Right lobe of liver (tissue), 6 donors: Measurements from ENCODE around the gene FMNL2. TPM values are rescaled to one million over a fixed set of nuclear protein-coding genes. Genes with fewer than 3 reads are reported as not detected.

Experiments used
- ATAC-seq, 4 donors: fragments of 200-7000 bp; cut with Tn5 transposase; one replicate each; pipeline ENCODE4 v1.9.1; 2020; ENCODE audit warnings: mild to moderate bottlenecking in 4 of 4, moderate library complexity in 4 of 4
- DNase-seq, 3 donors: peaks; one replicate each; pipeline ENCODE4 v3.0.0-alpha.2; 2020
- H3K27ac ChIP-seq, 3 donors: fragments of 200-600 bp; one replicate each; pipeline ENCODE4 v1.8.0; 2022
- H3K27me3 ChIP-seq, 2 donors: fragments of 200-600 bp; one replicate each; pipeline ENCODE4 v1.8.0; 2022
- H3K36me3 ChIP-seq, 4 donors: fragments of 200-600 bp; sonication (generic) in 1 of 4; one replicate each; pipeline versions ENCODE4 v1.5.1 to v1.8.0; 2017 to 2022; ENCODE audit warnings: control low read depth in 1 of 4
- H3K4me1 ChIP-seq, 4 donors: fragments of 200-600 bp; sonication (generic) in 1 of 4; one replicate each; pipeline versions ENCODE4 v1.5.1 to v1.8.0; 2017 to 2022; ENCODE audit warnings: control low read depth in 1 of 4
- H3K4me3 ChIP-seq, 3 donors: fragments of 200-600 bp; one replicate each; pipeline ENCODE4 v1.8.0; 2022
- H3K9me3 ChIP-seq, 4 donors: fragments of 200-600 bp; sonication (generic) in 1 of 4; one replicate each; pipeline versions ENCODE4 v1.5.1 to v1.8.0; 2017 to 2022; ENCODE audit warnings: control low read depth in 1 of 4
- CTCF ChIP-seq, 4 donors: fragments of 200-600 bp in 3 of 4; fragments of 450-650 bp in 1 of 4; IDR thresholded peaks; one replicate each; pipeline versions ENCODE4 v1.5.1 to v1.8.0; 2016 to 2022; ENCODE audit warnings: antibody characterized with exemption in 4 of 4, mild to moderate bottlenecking in 2 of 4
- POLR2A ChIP-seq: fragments of 450-650 bp; IDR thresholded peaks from one replicate; pipeline ENCODE4 v1.6.1; 2017; ENCODE audit warnings: antibody characterized with exemption, mild to moderate bottlenecking
- WGBS: methylation state at CpG from one replicate; pipeline ENCODE4 v1.1.6; 2018; ENCODE audit warnings: low coverage, low lambda C conversion rate; ENCODE audit not compliant: insufficient coverage; ENCODE audit errors: missing lambda C conversion rate; 5-methylcytosine and 5-hydroxymethylcytosine counted together
- intact Hi-C, 2 donors: fragments of 100-400 bp; cut with DNase I; formaldehyde crosslinking; loops; one replicate each; pipeline versions ENCODE4 v1.11.2 to v1.14.1; 2022
- long read RNA-seq: library from polyadenylated mRNA; unstranded; transcript quantifications from one replicate; pipeline ENCODE4 v2.0.0, GENCODE V29; 2019
- total RNA-seq, 6 experiments: library from RNA; depleted of rRNA in 2 of 6; stranded (reverse); fragments of >200 nt in 2 of 6; fragmentation: NEBNext Ultra II Directional in 3 of 6; extraction: Animal tissue kit (Norgen Biotek cat#: 25700) in 3 of 6; gene quantifications; one replicate each; pipeline versions ENCODE4 v1.1.0 to v1.2.4, GENCODE V29; 2016 to 2023
- donor health status: DM: no; HTN: yes; CAD: no.
- donor health status: DM: no; HTN: no; CAD: no.
- donor health status: DM: no; HTN: no; CAD: no.
- donor health status: DM: no; HTN: yes; CAD: no.
- donor health status: DM: no; HTN: yes; CAD: no.

Gene FMNL2
- total RNA-seq = 10 to 100 TPM in 2 of 6 experiments, 1 to 10 TPM in 4; 3.5 to 12.1 (median 7.1) TPM
- long read RNA-seq = 0 reads

- Histone ChIP-seq H3K27me3 (no peaks in the 10 kb centered on the region), H3K4me3 (peak within 1 kb of the TSS; percentile 82 to 89 (median 87)), H3K27ac (peak within 1 kb of the TSS; percentile 60 to 69 (median 63)), H3K4me1 (peaks cover 0 to 5% (median 0%) of the 10 kb centered on the region in 4 donors), H3K9me3 (no peaks in the 10 kb centered on the region), H3K36me3 (no peaks in the 10 kb centered on the region)
- 5% methylated on average over 13 of the region's 85 CpGs for WGBS
- peak; percentile 83 to 89 (median 85) for DNase-seq
- intact Hi-C loops = no loop called here
- peak in 2 of 4 donors; percentile 10 to 11 for TF ChIP-seq CTCF (IDR thresholded peaks at IDR 0.05)
- peak; percentile 76 for TF ChIP-seq POLR2A
- ATAC-seq = peak; percentile 93 to 96 (median 95)
Measured at GRCh38 chr2:152335016-152335725, at the start of gene FMNL2. Gene FMNL2, plus strand, starts transcription at chr2:152335174.

- intact Hi-C loops = no loop called here
- Histone ChIP-seq H3K27ac (no peak overlapping the region), H3K27me3 (no peaks in the 10 kb centered on the region), H3K9me3 (no peaks in the 10 kb centered on the region), H3K36me3 (no peaks in the 10 kb centered on the region), H3K4me1 (no peaks in the 10 kb centered on the region), H3K4me3 (no peak overlapping the region)
- no peak for ATAC-seq
- no peak for TF ChIP-seq POLR2A
- TF ChIP-seq CTCF (IDR thresholded peaks at IDR 0.05) = no peak
- DNase-seq = no peak
Measured at GRCh38 chr2:152292991-152293390, 42.0 kb upstream of the FMNL2 start.

GRCh38 chr2:152297715-152298114 lies 37.3 kb upstream of the FMNL2 start:
- H3K4me1 ChIP-seq = no peaks in the 10 kb centered on the region
- no peaks in the 10 kb centered on the region for H3K27me3 ChIP-seq
- intact Hi-C loops = no loop called here
- no peak for ATAC-seq
- H3K27ac ChIP-seq = no peak overlapping the region
- 94% methylated on average over 2 of the region's 2 CpGs for WGBS
- H3K9me3 ChIP-seq = no peaks in the 10 kb centered on the region
- DNase-seq = no peak
- H3K36me3 ChIP-seq = no peaks in the 10 kb centered on the region
- no peak overlapping the region for H3K4me3 ChIP-seq
- TF ChIP-seq POLR2A = no peak
- no peak for TF ChIP-seq CTCF (IDR thresholded peaks at IDR 0.05)

GRCh38 chr2:152298754-152299153 lies 36.2 kb upstream of the FMNL2 start:
- intact Hi-C loops = no loop called here
- no peaks in the 10 kb centered on the region for H3K36me3 ChIP-seq
- DNase-seq (no peak), ATAC-seq (no peak)
- H3K4me1 ChIP-seq = no peaks in the 10 kb centered on the region
- no peak overlapping the region for H3K4me3 ChIP-seq
- no peak overlapping the region for H3K27ac ChIP-seq
- no peaks in the 10 kb centered on the region for H3K27me3 ChIP-seq
- no peaks in the 10 kb centered on the region for H3K9me3 ChIP-seq
- WGBS = 88% methylated on average over 1 of the region's 1 CpG
- TF ChIP-seq CTCF (IDR thresholded peaks at IDR 0.05) (no peak), POLR2A (no peak)
